ENCODE results near the gene TSPAN18. TPM values are rescaled to one million over a fixed set of nuclear protein-coding genes. Genes with fewer than 3 reads are reported as not detected.

The TSPAN18 gene
- total and polyA plus RNA-seq, 2 of the 8 experiments (the other 6 are each of a cell fraction or from before 2014, with no cell fraction given) = 5.2 to 10.2 TPM

- POLR2A ChIA-PET (ENCODE audit: partially characterized antibody) = interaction anchor here (1.4 kb wide), 1 partner anchor 14 kb away, joined by 4 read pairs; no protein-coding TSS in a partner anchor
- H3K4ac ChIP-seq (replicated peaks; ENCODE audit: insufficient read length, low read depth, low read length) = peak overlapping the region; percentile 71
- peak overlapping the region; percentile 62 for H3K14ac ChIP-seq (ENCODE audit: insufficient read length)
Measured at GRCh38 chr11:44848203-44848962, 121.6 kb downstream of the TSPAN18 start.

More at GRCh38 chr11:44848203-44848962, 121.6 kb downstream of the TSPAN18 start:
- Histone ChIP-seq H3K4me2 (ENCODE audit: insufficient read depth in 1 of 2, low read depth in 2 of 2, low read length in 2 of 2) (peak overlapping the region in 1 of 2 experiments; percentile 27; a peak in 2 of 4 replicates), H3K56ac (replicated peaks; ENCODE audit: insufficient read length, low read depth, low read length) (no peak overlapping the region), H4K91ac (replicated peaks; ENCODE audit: insufficient read length, low read length) (peak overlapping the region; percentile 34), H2BK120ac (replicated peaks; ENCODE audit: low read depth, low read length) (no peak overlapping the region), H3K23me2 (ENCODE audit: low read depth, low read length) (peaks cover 2% of the 10 kb centered on the region; the same call in 1 of the 2 replicates), H2BK15ac (ENCODE audit: low read length) (no peak overlapping the region), H4K20me1 (replicated peaks in 1 of 2; ENCODE audit: control insufficient read depth in 1 of 2, insufficient read depth in 2 of 2, low read length in 2 of 2) (no peaks in the 10 kb centered on the region), H3K4me3 (ENCODE audit: extremely low read depth in 1 of 4, insufficient read depth in 2 of 4, low read depth in 3 of 4, low read length in 4 of 4) (no peak overlapping the region), H3K4me1 (replicated peaks in 1 of 4; ENCODE audit: control insufficient read depth in 3 of 4, insufficient read depth in 4 of 4, low read length in 3 of 4) (peaks cover 3 to 16% (median 5%) of the 10 kb centered on the region in 4 experiments; a peak in 6 of 7 replicates), H2BK12ac (ENCODE audit: low read depth, low read length) (0 out of 2 replicates have a peak overlapping the region, but pooled peaks have one; percentile 56), H2AFZ (ENCODE audit: low read length) (no peak overlapping the region), H4K5ac (ENCODE audit: insufficient read length, low read depth, low read length) (peak overlapping the region; percentile 16), H3K9me3 (ENCODE audit: insufficient read depth in 2 of 2, low read depth in 1 of 2, low read length in 1 of 2) (peaks cover 0 to 7% of the 10 kb centered on the region in 2 experiments; a peak in 3 of 4 replicates), H2AK5ac (ENCODE audit: low read depth, low read length) (no peak overlapping the region; the same call in 1 of the 2 replicates), H3K79me1 (ENCODE audit: low read depth, low read length) (no peaks in the 10 kb centered on the region), H3K79me2 (ENCODE audit: control insufficient read depth in 1 of 2, insufficient read depth in 2 of 2, low read length in 2 of 2) (no peaks in the 10 kb centered on the region), H4K8ac (ENCODE audit: extremely low read depth, insufficient read depth, low read length) (no peak overlapping the region), H3K23ac (ENCODE audit: insufficient read length) (no peak overlapping the region), H3K27me3 (replicated peaks in 1 of 4; ENCODE audit: control insufficient read depth in 3 of 4, extremely low read depth in 1 of 4, insufficient read depth in 3 of 4, low read length in 3 of 4) (no peaks in the 10 kb centered on the region), H3K27ac (ENCODE audit: low read depth, low read length) (no peak overlapping the region), H3K36me3 (ENCODE audit: control insufficient read depth in 2 of 4, insufficient read depth in 4 of 4, low read length in 3 of 4) (no peaks in the 10 kb centered on the region), H3K18ac (ENCODE audit: extremely low read depth, low read length) (peak overlapping the region; percentile 79; the same call in 1 of the 2 replicates), H3K9ac (replicated peaks in 1 of 4; ENCODE audit: extremely low read depth in 1 of 4, low read depth in 3 of 4, low read length in 3 of 4) (no peak overlapping the region), H2BK20ac (ENCODE audit: low read length) (no peak overlapping the region), H2BK5ac (ENCODE audit: low read depth, low read length) (no peak overlapping the region)
- FAIRE-seq (no peak), DNase-seq (ENCODE audit: low read depth in 1 of 2, low spot score in 2 of 2) (no peak)
- CTCF ChIA-PET (ENCODE audit: partially characterized antibody) = interaction anchor here (0.6 to 4.6 kb wide), 12 partner anchors 9 to 259 kb away, joined by 3 to 22 read pairs (median 4); no protein-coding TSS in a partner anchor
- TF ChIP-seq KDM5A (IDR thresholded peaks at IDR 0.05; ENCODE audit: low read length) (no peak), CTBP2 (IDR thresholded peaks at IDR 0.05; ENCODE audit: borderline replicate concordance, insufficient read depth, insufficient read length, low read length) (no peak), CBX5 (IDR thresholded peaks at IDR 0.05; ENCODE audit: low read depth, low read length) (no peak), TAF1 (IDR thresholded peaks at IDR 0.05; ENCODE audit: low read depth, low read length) (no peak), KDM4A (IDR thresholded peaks at IDR 0.05; ENCODE audit: low read depth, low read length, severe bottlenecking) (no peak), E2F6 (IDR thresholded peaks at IDR 0.05) (no peak), RFX5 (IDR thresholded peaks at IDR 0.05; ENCODE audit: borderline replicate concordance, low read depth, low read length) (0 out of 2 replicates have a peak, but pooled peaks have one; percentile 19), SIRT6 (IDR thresholded peaks at IDR 0.05; ENCODE audit: low read length) (no peak), SP1 (IDR thresholded peaks at IDR 0.05; ENCODE audit: low read depth, low read length) (0 out of 2 replicates have a peak, but pooled peaks have one; percentile 18), CREB1 (IDR thresholded peaks at IDR 0.05) (no peak), BACH1 (IDR thresholded peaks at IDR 0.05; ENCODE audit: low read length) (no peak)
- 69% methylated on average over 11 of the region's 11 CpGs; no CpG with 5 or more reads in 1 of the 2 experiments for WGBS, 2 experiments (ENCODE audit: extremely low coverage in 1 of 2, insufficient coverage in 1 of 2, insufficient read length in 1 of 2, insufficient replicate concordance in 2 of 2, low coverage in 1 of 2, low lambda C conversion rate in 2 of 2, missing lambda C conversion rate in 1 of 2)
